Naive B cell (primary cell): ENCODE data around the gene PRTFDC1. TPM values are rescaled to one million over a fixed set of nuclear protein-coding genes. Genes with fewer than 3 reads are reported as not detected.
A peak's percentile ranks its signal among the peaks of the same experiment; 100 is the strongest.
"Not testable (repeated sequence)": the region's sequence is repeated elsewhere in the genome, so short reads cannot be mapped to it uniquely, and the experiment has no call there.

Source experiments
- ATAC-seq, 2 donors: fragments of 150-1000 bp; cut with Tn5 transposase; 2 replicates each; pipeline ENCODE4 v1.10.0; 2021; ENCODE audit warnings: low read depth in 2 of 2, mild to moderate bottlenecking in 2 of 2, moderate library complexity in 2 of 2
- DNase-seq: peaks from one replicate; pipeline ENCODE4 v3.0.0; 2022
- H3K27ac Mint-ChIP-seq, 6 donors: one replicate each; pipeline ENCODE4 v1.8.0; 2020 to 2022; ENCODE audit warnings: mild to moderate bottlenecking in 6 of 6, mixed read lengths in 6 of 6, moderate library complexity in 5 of 6, inconsistent platforms in 2 of 6
- H3K27me3 Mint-ChIP-seq, 3 donors: one replicate each; pipeline ENCODE4 v1.8.0; 2021 to 2022; ENCODE audit warnings: mixed read lengths in 3 of 3, mild to moderate bottlenecking in 1 of 3
- H3K36me3 Mint-ChIP-seq, 2 donors: one replicate each; pipeline ENCODE4 v1.8.0; 2020 to 2022; ENCODE audit warnings: mixed read lengths in 2 of 2, inconsistent platforms in 1 of 2, mild to moderate bottlenecking in 1 of 2
- H3K4me1 Mint-ChIP-seq, 3 donors: one replicate each; pipeline ENCODE4 v1.8.0; 2020 to 2022; ENCODE audit warnings: mixed read lengths in 3 of 3, inconsistent platforms in 1 of 3, mild to moderate bottlenecking in 1 of 3, moderate library complexity in 1 of 3
- H3K4me3 Mint-ChIP-seq, 8 donors: one replicate each; pipeline ENCODE4 v1.8.0; 2020 to 2022; ENCODE audit warnings: mild to moderate bottlenecking in 8 of 8, mixed read lengths in 8 of 8, moderate library complexity in 8 of 8, inconsistent platforms in 2 of 8
- H3K9me3 Mint-ChIP-seq, 7 donors: one replicate each; pipeline ENCODE4 v1.8.0; 2020 to 2022; ENCODE audit warnings: mixed read lengths in 7 of 7, mild to moderate bottlenecking in 5 of 7, inconsistent platforms in 2 of 7, moderate library complexity in 1 of 7
- polyA plus RNA-seq, 6 donors: library from polyadenylated mRNA; unstranded; fragments of 300-500 nt; fragmentation: Illumina TruSeq; gene quantifications; one replicate each; pipeline ENCODE4 v1.2.3, GENCODE V29; 2021; ENCODE audit warnings: low read depth in 6 of 6

PRTFDC1 gene
- polyA plus RNA-seq, 6 donors from 2014 or later, result 0.15 to 0.38 (median 0.32) TPM; not detected in 3

GRCh38 chr10:24958721-24959381 is 6.4 kb upstream of the PRTFDC1 start:
- DNase-seq (no peak), ATAC-seq (no peak)
- Mint-ChIP-seq H3K27me3 (peaks cover 26 to 32% (median 30%) of the 10 kb centered on the region in 3 donors), H3K27ac (no peak overlapping the region), H3K36me3 (no peaks in the 10 kb centered on the region), H3K9me3 (no peaks in the 10 kb centered on the region), H3K4me1 (no peaks in the 10 kb centered on the region), H3K4me3 (no peak overlapping the region)

DNA sequence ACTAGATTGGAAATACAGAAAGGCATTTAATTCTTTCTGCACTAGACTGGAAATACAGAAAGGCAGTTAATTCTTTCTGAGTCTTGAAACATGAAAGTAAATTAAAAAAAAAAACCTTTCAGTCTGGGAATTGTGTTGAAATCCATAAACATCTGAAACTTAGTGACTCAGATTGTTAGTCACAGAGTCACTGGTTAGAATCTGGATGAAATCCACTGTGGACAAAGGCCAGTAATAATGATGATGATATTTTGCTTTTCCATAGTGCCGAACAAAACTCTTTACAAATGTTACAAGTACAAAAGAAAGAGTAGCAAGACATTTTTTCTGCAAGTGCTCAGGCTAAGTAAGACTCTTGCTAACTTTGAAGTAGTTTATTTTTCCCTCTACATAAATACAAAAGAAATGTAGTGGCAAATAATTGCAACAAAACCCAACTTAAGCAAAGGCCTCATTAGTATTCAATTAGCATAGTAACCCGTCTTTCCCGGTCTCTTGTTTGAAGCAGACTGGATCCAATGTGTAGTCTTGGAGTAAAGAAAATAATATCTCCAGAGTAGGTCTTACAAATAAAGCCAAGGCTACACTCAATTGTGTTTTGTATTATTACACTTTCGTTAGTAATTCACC is 5.8 kb upstream of the PRTFDC1 start:
- Mint-ChIP-seq H3K4me1 (peaks cover 4 to 5% (median 4%) of the 10 kb centered on the region in 3 donors), H3K27me3 (peaks cover 33 to 38% (median 37%) of the 10 kb centered on the region in 3 donors), H3K4me3 (no peak overlapping the region), H3K9me3 (no peaks in the 10 kb centered on the region), H3K27ac (no peak overlapping the region), H3K36me3 (no peaks in the 10 kb centered on the region)
- DNase-seq (no peak), ATAC-seq (no peak)

DNA sequence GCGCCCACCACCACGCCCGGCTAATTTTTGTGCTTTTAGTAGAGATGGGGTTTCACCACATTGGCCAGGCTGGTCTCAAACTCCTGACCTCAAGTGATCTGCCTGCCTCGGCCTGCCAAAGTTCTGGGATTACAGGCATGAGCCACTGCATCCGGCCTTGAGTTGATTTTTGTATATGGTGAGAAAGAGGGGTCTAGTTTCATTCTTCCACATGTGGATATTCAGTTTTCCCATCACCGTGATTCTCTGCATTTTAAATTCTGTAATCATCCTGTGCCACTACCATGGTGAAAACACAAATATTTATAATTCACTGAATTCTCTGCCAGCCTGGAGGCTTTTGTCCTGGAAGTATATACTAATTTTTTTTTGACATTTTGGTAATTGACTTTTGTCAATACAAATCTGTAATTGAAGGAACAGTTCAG is 5.2 kb upstream of the PRTFDC1 start:
- not testable (repeated sequence) for H3K4me3 Mint-ChIP-seq, H3K27ac Mint-ChIP-seq, ATAC-seq, DNase-seq, H3K36me3 Mint-ChIP-seq, H3K9me3 Mint-ChIP-seq, H3K4me1 Mint-ChIP-seq
- H3K27me3 Mint-ChIP-seq, result peaks cover 36 to 43% (median 37%) of the 10 kb centered on the region in 3 donors

DNA sequence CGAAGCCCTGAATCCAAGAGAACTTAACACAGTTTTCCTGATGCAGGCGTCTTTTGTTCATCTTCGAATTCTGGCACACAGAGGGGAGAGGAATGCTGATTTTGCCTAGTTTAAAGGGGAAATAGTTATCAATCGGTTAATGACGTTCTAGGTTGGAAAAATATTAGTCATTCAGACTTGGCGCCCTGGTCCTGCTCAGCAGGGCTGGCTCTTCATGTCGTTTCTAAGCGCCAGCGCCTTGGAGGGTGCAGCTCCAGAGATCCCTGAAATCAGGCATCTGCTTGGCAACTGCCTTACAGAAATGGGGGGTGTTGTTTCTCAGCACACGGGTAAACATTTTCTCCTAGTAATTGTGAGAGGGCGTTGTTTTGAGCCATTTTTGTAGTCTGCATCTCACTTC is 1.3 kb upstream of the PRTFDC1 start:
- peaks cover 8 to 19% (median 11%) of the 10 kb centered on the region in 3 donors for H3K4me1 Mint-ChIP-seq
- ATAC-seq (no peak), DNase-seq (no peak)
- peaks cover 0 to 9% of the 10 kb centered on the region in 2 donors for H3K36me3 Mint-ChIP-seq
- H3K9me3 Mint-ChIP-seq, result peaks cover 0 to 4% (median 0%) of the 10 kb centered on the region in 7 donors
- peaks cover 48 to 67% (median 60%) of the 10 kb centered on the region in 3 donors for H3K27me3 Mint-ChIP-seq
- peak overlapping the region in 7 of 8 donors; percentile 38 to 87 (median 71) for H3K4me3 Mint-ChIP-seq
- peak overlapping the region in 1 of 6 donors; percentile 49 for H3K27ac Mint-ChIP-seq

DNA sequence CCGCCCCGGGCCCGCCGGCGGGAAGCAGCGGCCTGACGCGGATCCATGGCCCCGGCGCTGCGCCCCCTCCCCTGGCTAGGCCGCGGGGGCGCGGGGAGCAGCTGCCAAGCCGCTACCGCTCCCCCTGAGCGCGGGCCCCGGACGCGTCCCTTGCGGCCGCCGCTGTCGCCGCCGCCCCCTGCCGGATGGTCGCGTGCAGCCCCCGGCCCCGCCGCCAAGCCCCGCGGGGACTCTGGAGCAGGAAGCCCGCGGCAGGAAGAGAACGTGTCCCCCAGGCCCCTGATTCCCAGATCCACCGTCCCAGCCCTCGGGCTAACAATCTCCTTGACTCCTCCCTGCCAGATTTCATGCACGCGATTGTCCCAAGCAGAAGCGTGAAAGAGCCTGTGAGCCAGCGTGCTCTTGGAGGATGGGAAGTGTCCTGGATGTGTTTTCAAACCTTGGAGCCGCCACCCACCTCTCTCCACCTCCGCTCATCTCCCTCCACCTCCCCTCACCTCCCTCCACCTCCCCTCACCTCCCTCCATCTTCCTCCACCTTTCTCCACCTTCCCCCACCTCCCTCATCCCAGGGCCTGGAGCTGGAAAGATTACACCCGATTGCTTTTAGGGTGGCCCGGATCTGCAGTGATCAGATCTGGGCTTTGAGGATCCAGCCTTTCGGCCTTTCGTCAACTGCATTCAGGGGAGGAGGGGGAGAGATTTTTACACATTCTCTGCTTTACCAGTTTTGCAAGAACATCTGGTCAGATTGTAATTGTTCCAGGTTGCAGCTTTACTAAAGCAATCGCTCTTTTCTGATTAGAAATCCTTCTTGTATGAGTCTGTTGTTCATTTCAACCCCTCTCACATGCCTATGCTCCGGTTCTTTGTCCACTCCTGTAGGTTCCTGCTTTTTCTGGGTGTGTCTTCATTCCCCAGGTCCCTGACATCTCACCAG is 570 bp upstream of the PRTFDC1 start:
- peaks cover 0 to 4% (median 0%) of the 10 kb centered on the region in 7 donors for H3K9me3 Mint-ChIP-seq
- ATAC-seq (peak; percentile 50 to 69), DNase-seq (peak; percentile 16)
- peak overlapping the region; percentile 64 to 87 (median 78) for H3K4me3 Mint-ChIP-seq
- peak overlapping the region in 4 of 6 donors; percentile 38 to 91 (median 62) for H3K27ac Mint-ChIP-seq
- peaks cover 51 to 72% (median 62%) of the 10 kb centered on the region in 3 donors for H3K27me3 Mint-ChIP-seq
- H3K4me1 Mint-ChIP-seq, result peaks cover 8 to 19% (median 11%) of the 10 kb centered on the region in 3 donors
- H3K36me3 Mint-ChIP-seq, result peaks cover 0 to 9% of the 10 kb centered on the region in 2 donors

DNA sequence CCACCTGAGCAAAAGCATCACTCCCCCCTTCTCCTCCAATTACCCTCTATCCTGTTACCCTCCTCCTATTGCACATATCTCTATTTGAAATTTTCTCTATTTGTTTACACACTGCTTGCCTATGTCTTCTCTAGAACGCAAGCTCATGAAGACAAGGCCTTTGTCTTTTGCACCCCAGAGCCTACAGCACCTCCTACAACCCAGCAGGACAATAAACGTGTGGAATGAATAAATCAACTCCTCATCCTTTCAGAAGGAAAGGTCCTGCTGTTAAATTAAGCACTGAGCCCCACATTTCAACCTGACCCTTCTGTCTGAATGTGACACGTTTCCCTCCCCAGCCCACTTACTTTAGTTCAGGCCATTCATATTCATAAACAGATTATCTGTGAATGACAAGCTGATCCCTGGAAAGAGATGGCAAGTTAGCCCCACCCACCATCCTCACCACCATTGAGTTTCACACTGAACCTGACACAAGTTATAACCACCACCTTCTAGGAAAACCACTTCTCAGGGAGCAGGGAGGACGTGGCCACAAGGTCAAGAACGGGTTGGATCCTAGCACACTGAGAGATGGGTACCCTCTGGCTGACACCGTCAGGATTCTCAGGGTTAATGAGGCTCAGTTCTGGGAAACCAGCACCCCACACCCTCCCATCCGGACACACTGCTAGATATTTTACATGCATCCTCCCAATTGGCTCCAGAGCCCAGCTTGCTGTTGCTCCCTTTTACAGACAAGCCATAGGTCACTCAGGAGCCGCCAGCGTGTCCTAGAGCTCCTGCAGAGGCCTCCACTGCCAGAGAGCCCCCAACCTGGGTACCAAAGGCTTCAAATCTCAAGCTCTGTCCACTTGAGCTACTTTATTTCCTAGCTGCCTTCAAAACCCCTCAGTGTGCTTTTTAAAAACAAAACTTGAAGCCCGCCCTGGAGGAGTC is 934 bp downstream of the PRTFDC1 start:
- Mint-ChIP-seq H3K27ac (peak overlapping the region in 2 of 6 donors; percentile 34 to 69), H3K4me3 (peak overlapping the region; percentile 52 to 86 (median 72)), H3K9me3 (peaks cover 0 to 4% (median 0%) of the 10 kb centered on the region in 7 donors), H3K4me1 (peaks cover 8 to 19% (median 11%) of the 10 kb centered on the region in 3 donors), H3K36me3 (peaks cover 0 to 9% of the 10 kb centered on the region in 2 donors), H3K27me3 (peaks cover 43 to 62% (median 61%) of the 10 kb centered on the region in 3 donors)
- ATAC-seq (no peak), DNase-seq (no peak)

DNA sequence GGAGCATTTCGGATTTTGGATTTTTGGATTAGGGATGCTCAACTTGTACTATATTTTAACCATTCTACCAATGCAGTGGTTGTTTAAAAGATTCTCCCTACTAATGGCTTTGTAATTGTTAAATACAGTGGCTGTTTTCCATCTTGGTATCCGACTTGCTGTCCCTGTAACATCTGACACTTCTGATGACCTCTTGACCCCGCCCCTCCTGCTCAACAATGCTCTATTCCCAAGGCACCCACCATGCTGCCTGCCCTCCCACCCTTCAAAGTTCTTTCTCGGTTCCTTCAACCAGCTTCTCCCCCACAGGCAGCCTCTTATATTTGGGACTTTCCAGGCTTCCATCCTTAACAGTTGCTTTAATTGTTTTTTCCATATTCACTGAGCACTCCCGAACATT is 2.0 kb downstream of the PRTFDC1 start:
- H3K4me1 Mint-ChIP-seq, result peaks cover 8 to 19% (median 11%) of the 10 kb centered on the region in 3 donors
- no peak for ATAC-seq
- H3K36me3 Mint-ChIP-seq, result peaks cover 0 to 9% of the 10 kb centered on the region in 2 donors
- no peak for DNase-seq
- H3K27me3 Mint-ChIP-seq, result peaks cover 43 to 61% (median 60%) of the 10 kb centered on the region in 3 donors
- H3K4me3 Mint-ChIP-seq, result no peak overlapping the region
- H3K9me3 Mint-ChIP-seq, result peaks cover 0 to 4% (median 0%) of the 10 kb centered on the region in 7 donors
- H3K27ac Mint-ChIP-seq, result no peak overlapping the region

- H3K9me3 Mint-ChIP-seq, result peaks cover 0 to 8% (median 0%) of the 10 kb centered on the region in 7 donors
- ATAC-seq (no peak), DNase-seq (no peak)
- peaks cover 39 to 62% (median 52%) of the 10 kb centered on the region in 3 donors for H3K27me3 Mint-ChIP-seq
- H3K4me1 Mint-ChIP-seq, result peaks cover 8 to 19% (median 11%) of the 10 kb centered on the region in 3 donors
- H3K4me3 Mint-ChIP-seq, result no peak overlapping the region
- H3K27ac Mint-ChIP-seq, result no peak overlapping the region
- peaks cover 0 to 9% of the 10 kb centered on the region in 2 donors for H3K36me3 Mint-ChIP-seq
Measured at GRCh38 chr10:24949616-24950015, 2.8 kb downstream of the PRTFDC1 start.

DNA sequence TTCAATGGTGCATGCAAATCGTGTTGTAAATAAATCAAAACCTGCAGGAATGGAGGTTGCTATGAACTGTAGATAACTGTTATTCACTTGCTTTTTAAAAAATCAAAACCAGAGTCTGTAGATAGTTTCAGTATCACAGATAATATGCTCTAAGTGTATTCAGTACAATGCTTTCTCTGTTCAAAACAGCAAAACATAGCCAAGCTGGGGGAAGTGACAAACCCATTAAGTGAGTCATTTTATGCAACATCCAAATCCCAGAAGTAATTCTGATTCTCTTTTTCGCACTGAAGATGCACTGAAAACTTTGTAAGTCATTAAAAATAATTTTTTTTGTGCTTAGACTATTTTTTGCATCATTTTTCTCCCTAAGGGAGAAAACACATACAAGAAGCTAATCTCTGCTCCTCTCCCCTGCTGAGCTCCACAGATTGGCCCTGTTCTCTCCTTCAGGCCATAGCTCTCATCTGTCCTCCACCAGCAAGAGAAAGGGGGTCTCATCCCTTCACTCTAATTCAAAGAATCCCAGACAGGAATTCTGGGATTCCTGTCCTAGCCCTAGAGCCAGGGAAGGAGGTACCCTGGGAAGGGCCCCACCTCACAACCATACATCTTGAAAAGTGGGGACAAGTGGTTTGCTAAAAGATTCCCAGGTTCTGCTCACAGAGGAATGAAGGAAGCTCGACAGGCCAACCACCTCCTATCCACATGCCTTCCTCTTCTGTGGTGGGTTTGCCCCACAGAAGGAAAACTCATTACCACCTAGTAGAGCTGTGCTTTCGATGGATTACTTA is 4.9 kb downstream of the PRTFDC1 start:
- H3K36me3 Mint-ChIP-seq, result peaks cover 0 to 9% of the 10 kb centered on the region in 2 donors

DNA sequence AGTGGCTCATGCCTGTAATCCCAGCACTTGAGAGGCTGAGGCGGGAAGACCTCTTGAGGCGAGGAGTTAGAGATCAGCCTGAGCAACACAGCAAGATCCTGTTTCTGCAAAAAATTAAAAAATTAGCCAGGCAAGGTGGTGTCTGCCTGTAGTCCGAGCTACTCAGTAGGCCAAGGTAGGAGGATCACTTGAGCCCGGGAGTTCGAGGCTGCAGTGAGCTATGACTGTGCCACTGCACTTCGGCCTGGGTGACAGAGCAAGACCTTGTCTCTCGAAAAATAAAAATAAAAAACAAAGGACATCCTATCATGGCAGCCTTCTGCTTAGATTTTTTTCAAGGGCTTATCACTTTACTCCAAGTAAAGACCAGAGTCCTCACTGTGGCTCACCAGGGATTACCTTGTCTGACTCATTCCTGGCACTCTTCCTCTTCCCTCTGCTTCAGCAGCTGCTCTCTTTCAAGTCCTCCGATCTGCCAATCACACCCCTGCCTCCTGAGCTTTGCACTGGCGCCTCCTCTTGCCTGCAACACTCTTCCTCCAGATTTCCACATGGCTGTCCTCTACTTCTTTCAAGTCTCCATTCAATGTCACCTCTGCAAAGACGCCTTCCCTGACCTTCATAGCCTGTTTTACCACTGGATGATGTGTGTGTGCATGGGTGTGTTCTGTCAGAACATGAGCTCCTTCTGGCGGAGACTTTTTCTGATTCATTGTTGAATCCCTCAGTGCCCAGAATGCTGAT is 7.7 kb downstream of the PRTFDC1 start:
- ATAC-seq, result no peak
- Mint-ChIP-seq H3K27ac (no peak overlapping the region), H3K4me1 (no peaks in the 10 kb centered on the region)

More for the DNA sequence above, 4.9 kb downstream of the PRTFDC1 start:
- Mint-ChIP-seq H3K27me3 (peaks cover 23 to 44% (median 36%) of the 10 kb centered on the region in 3 donors), H3K4me1 (peaks cover 0 to 12% (median 3%) of the 10 kb centered on the region in 3 donors), H3K9me3 (peaks cover 0 to 8% (median 0%) of the 10 kb centered on the region in 7 donors), H3K27ac (peak overlapping the region in 1 of 6 donors; percentile 12), H3K4me3 (no peak overlapping the region)
- no peak for DNase-seq
- no peak for ATAC-seq

DNA sequence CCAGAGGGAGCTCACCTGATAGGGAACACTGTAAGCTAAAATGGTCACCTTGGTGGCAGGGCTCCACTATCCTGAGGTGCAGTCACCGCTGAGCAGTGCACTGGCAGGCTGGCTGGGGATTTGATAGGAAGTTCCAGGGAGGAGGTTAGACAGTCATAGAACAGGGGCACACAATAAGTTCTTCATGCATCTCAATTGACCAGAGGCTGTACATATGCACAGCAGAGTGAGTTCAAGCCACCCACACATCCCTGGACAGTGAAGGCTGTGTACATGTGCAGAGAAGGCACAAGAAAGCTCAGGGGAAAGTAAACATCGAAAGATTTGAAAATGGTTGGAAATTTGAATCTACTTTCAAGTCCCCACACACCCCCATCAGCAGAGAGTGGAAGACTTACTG is 13.9 kb downstream of the PRTFDC1 start:
- no peaks in the 10 kb centered on the region for H3K4me1 Mint-ChIP-seq

More for the DNA sequence above, 7.7 kb downstream of the PRTFDC1 start:
- peaks cover 0 to 8% (median 0%) of the 10 kb centered on the region in 7 donors for H3K9me3 Mint-ChIP-seq
- DNase-seq, result no peak
- peaks cover 9 to 23% (median 11%) of the 10 kb centered on the region in 3 donors for H3K27me3 Mint-ChIP-seq
- no peak overlapping the region for H3K4me3 Mint-ChIP-seq
- H3K36me3 Mint-ChIP-seq, result no peaks in the 10 kb centered on the region

More for the DNA sequence above, 13.9 kb downstream of the PRTFDC1 start:
- Mint-ChIP-seq H3K4me3 (no peak overlapping the region), H3K27ac (no peak overlapping the region), H3K9me3 (peaks cover 0 to 2% (median 0%) of the 10 kb centered on the region in 7 donors), H3K27me3 (peaks cover 4 to 15% (median 14%) of the 10 kb centered on the region in 3 donors), H3K36me3 (no peaks in the 10 kb centered on the region)
- no peak for ATAC-seq
- DNase-seq, result no peak
